ENCODE data around the gene TNS2.
A peak's percentile ranks its signal among the peaks of the same experiment; 100 is the strongest.

TNS2 gene

DNA sequence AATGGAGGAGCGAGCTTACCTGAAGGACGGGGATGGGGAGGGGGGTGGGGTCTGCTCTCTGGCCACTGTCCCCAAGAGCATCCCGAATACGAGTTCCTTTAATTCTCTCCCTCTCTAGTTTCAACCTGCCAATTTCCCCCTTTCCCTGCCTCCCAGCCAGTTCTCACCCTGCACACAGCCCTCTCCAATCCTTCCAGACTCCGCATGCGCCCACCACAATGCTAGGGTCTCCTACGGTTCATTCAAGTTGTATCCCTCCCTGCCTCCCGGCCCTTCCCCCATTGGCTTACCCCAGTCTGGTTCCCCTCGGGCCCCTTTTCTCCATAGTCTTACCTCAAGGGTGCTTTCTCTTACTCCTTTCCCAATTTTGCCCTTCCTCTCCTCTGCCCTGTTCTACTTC, 46.9 kb downstream of the TNS2 start:
- ChIA-PET CTCF (interaction anchor here (1.0 to 20.8 kb wide), 3 partner anchors 22 to 48 kb away, joined by 3 to 655 read pairs (median 24); partner anchors contain the start of gene SPRYD3), POLR2A (interaction anchor here (1.2 to 4.7 kb wide), 4 partner anchors 12 to 49 kb away, joined by 4 to 86 read pairs (median 49); partner anchors contain the start of genes SPRYD3 and TNS2)
- H3K4me3 ChIP-seq (ENCODE audit: low read depth, low read length), result peak overlapping the region; percentile 73
- DNase-seq (ENCODE audit: low read depth, low spot score), result no peak
- TF ChIP-seq, protein P1, sequence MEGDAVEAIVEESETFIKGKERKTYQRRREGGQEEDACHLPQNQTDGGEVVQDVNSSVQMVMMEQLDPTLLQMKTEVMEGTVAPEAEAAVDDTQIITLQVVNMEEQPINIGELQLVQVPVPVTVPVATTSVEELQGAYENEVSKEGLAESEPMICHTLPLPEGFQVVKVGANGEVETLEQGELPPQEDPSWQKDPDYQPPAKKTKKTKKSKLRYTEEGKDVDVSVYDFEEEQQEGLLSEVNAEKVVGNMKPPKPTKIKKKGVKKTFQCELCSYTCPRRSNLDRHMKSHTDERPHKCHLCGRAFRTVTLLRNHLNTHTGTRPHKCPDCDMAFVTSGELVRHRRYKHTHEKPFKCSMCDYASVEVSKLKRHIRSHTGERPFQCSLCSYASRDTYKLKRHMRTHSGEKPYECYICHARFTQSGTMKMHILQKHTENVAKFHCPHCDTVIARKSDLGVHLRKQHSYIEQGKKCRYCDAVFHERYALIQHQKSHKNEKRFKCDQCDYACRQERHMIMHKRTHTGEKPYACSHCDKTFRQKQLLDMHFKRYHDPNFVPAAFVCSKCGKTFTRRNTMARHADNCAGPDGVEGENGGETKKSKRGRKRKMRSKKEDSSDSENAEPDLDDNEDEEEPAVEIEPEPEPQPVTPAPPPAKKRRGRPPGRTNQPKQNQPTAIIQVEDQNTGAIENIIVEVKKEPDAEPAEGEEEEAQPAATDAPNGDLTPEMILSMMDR (IDR thresholded peaks at IDR 0.05; ENCODE audit: insufficient read depth, low read length, missing control alignments), result no peak

DNA sequence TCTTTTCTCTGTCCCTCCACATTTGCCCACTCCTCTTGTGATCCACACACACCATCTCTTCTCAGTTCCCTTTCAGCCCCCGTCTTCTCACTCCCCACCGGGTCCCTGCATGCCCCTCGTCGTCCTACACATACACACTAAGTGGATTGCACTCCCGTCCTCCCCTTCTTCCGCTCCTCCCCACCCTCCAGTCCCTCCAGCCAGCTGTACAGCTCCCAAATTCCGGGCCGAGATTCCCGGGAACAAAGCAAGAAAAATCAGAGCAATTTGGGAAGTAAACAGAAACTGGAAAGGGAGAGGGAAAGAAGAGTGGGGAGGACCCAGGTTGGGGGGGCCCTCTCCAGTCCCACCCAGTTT, 47.3 kb downstream of the TNS2 start:
- POLR2A ChIA-PET, result interaction anchor here (1.2 to 4.7 kb wide), 5 partner anchors 13 to 59 kb away, joined by 3 to 86 read pairs (median 24); partner anchors contain the start of genes SPRYD3 and TNS2

DNA sequence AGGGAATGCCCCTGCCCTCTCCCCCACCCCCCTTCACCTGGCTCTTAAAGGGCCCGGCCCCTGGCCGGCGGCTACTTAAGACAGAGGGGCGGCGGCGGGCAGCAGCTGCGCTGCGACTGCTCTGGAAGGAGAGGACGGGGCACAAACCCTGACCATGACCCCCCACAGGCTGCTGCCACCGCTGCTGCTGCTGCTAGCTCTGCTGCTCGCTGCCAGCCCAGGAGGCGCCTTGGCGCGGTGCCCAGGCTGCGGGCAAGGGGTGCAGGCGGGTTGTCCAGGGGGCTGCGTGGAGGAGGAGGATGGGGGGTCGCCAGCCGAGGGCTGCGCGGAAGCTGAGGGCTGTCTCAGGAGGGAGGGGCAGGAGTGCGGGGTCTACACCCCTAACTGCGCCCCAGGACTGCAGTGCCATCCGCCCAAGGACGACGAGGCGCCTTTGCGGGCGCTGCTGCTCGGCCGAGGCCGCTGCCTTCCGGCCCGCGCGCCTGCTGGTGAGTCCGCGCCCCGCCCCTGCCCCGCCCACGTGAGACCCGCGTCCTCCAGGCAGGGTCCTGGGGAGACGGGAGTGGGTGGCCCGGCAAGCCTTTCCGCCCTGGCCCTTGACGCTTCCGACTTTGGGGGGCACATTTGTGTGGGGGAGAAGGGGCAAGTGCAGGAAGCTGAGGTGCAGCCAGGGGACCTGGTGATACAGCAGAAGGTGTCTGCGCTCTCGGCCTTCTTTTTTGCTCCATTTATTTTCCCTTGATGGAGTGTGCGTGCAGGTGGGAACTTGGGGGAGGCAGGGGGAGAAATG, 47.9 kb downstream of the TNS2 start, which contains the start of gene IGFBP6:
Gene IGFBP6, plus strand, starts transcription at position 104 of the 790 bp plus-strand sequence. Its CDS starts 51 bp downstream, at position 155.
- POLR2A ChIA-PET, result interaction anchor here (1.2 to 4.7 kb wide), 5 partner anchors 13 to 58 kb away, joined by 3 to 86 read pairs (median 24); partner anchors contain the start of genes SPRYD3 and TNS2

More for the DNA sequence above, 47.3 kb downstream of the TNS2 start:
- peak overlapping the region; percentile 73 for H3K4me3 ChIP-seq (ENCODE audit: low read depth, low read length)
- DNase-seq (ENCODE audit: low read depth, low spot score), result no peak
- TF ChIP-seq, protein P1 (IDR thresholded peaks at IDR 0.05; ENCODE audit: insufficient read depth, low read length, missing control alignments), result no peak
- CTCF ChIA-PET, result interaction anchor here (0.9 to 20.8 kb wide), 5 partner anchors 18 to 88 kb away, joined by 3 to 655 read pairs (median 24); partner anchors contain the start of gene SPRYD3

DNA sequence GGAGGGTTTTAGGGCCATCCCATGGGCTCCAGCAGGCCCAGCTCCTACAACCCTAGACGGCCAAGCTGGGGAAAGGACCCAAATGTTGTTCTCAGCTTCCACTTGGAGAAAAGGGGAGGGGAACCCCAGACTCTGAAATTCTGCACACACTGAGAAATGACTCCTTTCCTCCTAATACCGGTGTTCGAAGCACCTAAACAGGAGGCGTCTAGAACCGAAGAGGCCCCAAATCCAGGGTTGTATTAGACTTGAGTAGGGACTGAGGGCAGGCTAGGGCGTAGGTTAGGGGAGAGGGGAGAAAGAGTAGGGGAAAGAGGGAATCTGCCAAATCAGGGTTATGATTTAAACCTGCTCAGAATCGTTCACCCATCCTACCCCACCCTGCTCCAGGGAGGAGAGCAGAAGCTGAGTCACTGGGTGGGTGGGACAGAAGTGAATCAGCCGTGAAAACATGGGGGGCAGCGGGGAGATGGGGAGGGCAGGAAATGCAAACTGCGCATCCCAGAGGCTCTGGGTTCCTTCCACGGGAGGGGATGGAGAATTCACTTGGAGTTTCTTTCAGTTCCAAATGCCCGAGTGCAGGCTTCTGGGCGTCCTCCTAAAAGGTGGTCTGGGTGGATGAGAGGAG, 48.6 kb downstream of the TNS2 start:
- ChIA-PET CTCF (interaction anchor here (0.7 to 20.8 kb wide), 34 partner anchors 8 to 199 kb away, joined by 3 to 655 read pairs (median 4); partner anchors contain the start of genes CSAD, SPRYD3, TNS2 and ZNF740), POLR2A (interaction anchor here (0.6 to 4.7 kb wide), 8 partner anchors 8 to 83 kb away, joined by 3 to 86 read pairs (median 7); partner anchors contain the start of genes CSAD, SPRYD3 and TNS2)
- peak; percentile 29 for DNase-seq (ENCODE audit: low read depth, low spot score)
- TF ChIP-seq, protein P1 (IDR thresholded peaks at IDR 0.05; ENCODE audit: insufficient read depth, low read length, missing control alignments), result no peak
- peak overlapping the region; percentile 73 for H3K4me3 ChIP-seq (ENCODE audit: low read depth, low read length)

More for the DNA sequence above, 47.9 kb downstream of the TNS2 start, which contains the start of gene IGFBP6:
- CTCF ChIA-PET, result interaction anchor here (0.9 to 20.8 kb wide), 14 partner anchors 18 to 91 kb away, joined by 3 to 655 read pairs (median 5); partner anchors contain the start of genes CSAD, SPRYD3 and ZNF740
- H3K4me3 ChIP-seq (ENCODE audit: low read depth, low read length), result peak within 1 kb of the TSS; percentile 73
- DNase-seq (ENCODE audit: low read depth, low spot score), result no peak
- TF ChIP-seq, protein P1 (IDR thresholded peaks at IDR 0.05; ENCODE audit: insufficient read depth, low read length, missing control alignments), result no peak

DNA sequence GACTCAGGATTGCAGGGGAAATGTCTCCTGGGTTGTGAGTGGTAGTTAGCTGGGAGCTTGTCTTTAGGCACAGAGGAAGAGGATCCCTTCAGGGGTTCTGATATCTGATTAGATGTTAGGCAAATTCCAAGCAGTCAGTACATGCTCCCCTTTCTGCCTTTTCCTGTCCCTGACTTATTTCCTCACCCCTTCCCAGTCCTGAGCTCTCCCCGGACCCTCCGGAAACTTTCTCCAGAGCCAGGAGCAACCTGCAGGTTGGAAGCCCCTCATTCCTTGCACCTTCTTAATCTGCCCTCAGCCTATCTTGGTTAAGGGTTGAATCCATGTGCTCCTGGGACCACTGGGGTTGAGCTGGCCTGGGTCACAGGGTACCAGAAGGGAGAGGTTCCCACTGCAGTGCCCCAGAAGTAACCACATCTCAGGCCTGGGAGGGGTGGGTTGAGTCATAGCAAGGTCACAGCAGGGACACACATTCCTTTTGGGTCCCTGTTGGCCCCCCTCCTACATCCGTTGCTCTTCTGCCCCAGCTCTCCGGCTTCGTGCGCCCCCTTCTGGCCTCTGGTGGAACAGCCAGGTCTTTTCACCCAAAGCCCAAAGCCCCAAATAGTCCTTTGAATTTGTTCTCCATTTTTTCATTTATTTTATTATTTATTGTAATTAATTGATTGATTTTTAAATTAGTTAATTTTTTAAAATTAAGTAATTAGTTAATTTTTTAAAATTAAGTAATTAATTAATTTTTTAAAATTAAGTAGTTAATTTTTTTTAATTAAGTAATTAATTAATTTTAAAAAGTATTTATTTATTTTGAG, 49.4 kb downstream of the TNS2 start:
- peak overlapping the region; percentile 73 for H3K4me3 ChIP-seq (ENCODE audit: low read depth, low read length)
- TF ChIP-seq, protein P1 (IDR thresholded peaks at IDR 0.05; ENCODE audit: insufficient read depth, low read length, missing control alignments), result peak; percentile 92
- ChIA-PET POLR2A (interaction anchor here (0.6 to 4.7 kb wide), 7 partner anchors 9 to 82 kb away, joined by 3 to 86 read pairs (median 9); partner anchors contain the start of genes CSAD, SPRYD3 and TNS2), CTCF (interaction anchor here (0.7 to 20.8 kb wide), 35 partner anchors 8 to 198 kb away, joined by 3 to 655 read pairs (median 4); partner anchors contain the start of genes CSAD, SPRYD3, TNS2 and ZNF740)
- peak; percentile 88 for DNase-seq (ENCODE audit: low read depth, low spot score)

Measured in AG04449 (cell line).